B cell (primary cell): ENCODE results near the gene IL3RA. TPM values are rescaled to one million over a fixed set of nuclear protein-coding genes. Genes with fewer than 3 reads are reported as not detected.

Experiments
- ATAC-seq: fragments of 200-7000 bp; cut with Tn5 transposase; one replicate; pipeline ENCODE4 v1.10.0; 2021; ENCODE audit warnings: low read depth, mild to moderate bottlenecking, moderate number of reproducible peaks, moderate library complexity
- CTCF ChIA-PET: fragments of 350-600 bp; sonication (Branson Sonifier 250); formaldehyde crosslinking; loops from one replicate; lab custom pipeline; 2021; ENCODE audit warnings: antibody characterized with exemption, inconsistent platforms; lab: Charles Lee
- POLR2A ChIA-PET: fragments of 350-600 bp; sonication (Branson Sonifier 250); formaldehyde crosslinking; loops from one replicate; lab custom pipeline; 2021; ENCODE audit warnings: antibody characterized with exemption; lab: Charles Lee
- DNase-seq: peaks from one replicate; pipeline ENCODE4 v3.0.0; 2013
- H2AFZ ChIP-seq: 2 replicates; pipeline ENCODE4 v1.6.1; 2012; ENCODE audit warnings: mild to moderate bottlenecking, low read depth, low read length; ENCODE audit not compliant: insufficient read depth, poor library complexity, severe bottlenecking
- H3K27ac ChIP-seq, 2 donors: 1 replicate in 1 of 2; 2 replicates in 1 of 2; pipeline ENCODE4 v1.5.1; 2012 to 2013; ENCODE audit warnings: low read length in 2 of 2, mild to moderate bottlenecking in 2 of 2, moderate library complexity in 1 of 2
- H3K27me3 ChIP-seq, 4 experiments: fragments of 200-600 bp in 1 of 4; sonication (generic) in 1 of 4; replicated peaks in 1 of 4; 1 replicate in 2 of 4; 2 replicates in 2 of 4; pipeline versions ENCODE4 v1.6.1 to v1.7.0; 2013 to 2016; ENCODE audit warnings: low read length in 3 of 4, mild to moderate bottlenecking in 2 of 4, mixed read lengths in 1 of 4, moderate library complexity in 1 of 4; ENCODE audit not compliant: insufficient read depth in 4 of 4, control insufficient read depth in 3 of 4; ENCODE audit errors: control extremely low read depth in 1 of 4
- H3K36me3 ChIP-seq, 2 experiments: replicated peaks in 1 of 2; 1 replicate in 1 of 2; 2 replicates in 1 of 2; pipeline versions ENCODE4 v1.6.1 to v1.7.1; 2013; ENCODE audit warnings: low read length in 1 of 2; ENCODE audit not compliant: insufficient read depth in 2 of 2, control insufficient read depth in 1 of 2; ENCODE audit errors: control extremely low read depth in 1 of 2, extremely low read depth in 1 of 2
- H3K4me1 ChIP-seq, 2 donors: fragments of 200-600 bp in 1 of 2; sonication (generic) in 1 of 2; 1 replicate in 1 of 2; 2 replicates in 1 of 2; pipeline versions ENCODE4 v1.5.1 to v1.6.1; 2013 to 2017; ENCODE audit warnings: low read length in 2 of 2; ENCODE audit not compliant: control insufficient read depth in 2 of 2, insufficient read depth in 2 of 2
- H3K4me2 ChIP-seq: replicated peaks from 2 replicates; pipeline ENCODE3; 2012; ENCODE audit warnings: mild to moderate bottlenecking, low read depth, low read length; ENCODE audit not compliant: poor library complexity, severe bottlenecking
- H3K4me3 ChIP-seq, 5 experiments: fragments of 200-600 bp in 1 of 5; sonication (generic) in 1 of 5; 1 replicate in 3 of 5; 2 replicates in 2 of 5; pipeline versions ENCODE4 v1.5.1 to v1.7.0; 2011 to 2016; ENCODE audit warnings: low read length in 4 of 5, mild to moderate bottlenecking in 4 of 5, low read depth in 2 of 5, control low read depth in 1 of 5, moderate library complexity in 1 of 5; ENCODE audit not compliant: insufficient read depth in 1 of 5; ENCODE audit errors: control extremely low read depth in 1 of 5, extremely low read depth in 1 of 5
- H3K79me2 ChIP-seq: fragments of 200-600 bp; sonication (generic); one replicate; pipeline ENCODE4 v1.6.0; 2016; ENCODE audit warnings: low read length; ENCODE audit not compliant: control insufficient read depth, insufficient read depth
- H3K9ac ChIP-seq: fragments of 200-600 bp; sonication (generic); 2 replicates; pipeline ENCODE4 v1.6.1; 2017; ENCODE audit warnings: mild to moderate bottlenecking, low read length, moderate library complexity
- H3K9me3 ChIP-seq, 3 donors: one replicate each; pipeline versions ENCODE4 v1.6.1 to v1.7.1; 2013; ENCODE audit warnings: low read length in 2 of 3; ENCODE audit not compliant: control insufficient read depth in 2 of 3, insufficient read depth in 1 of 3; ENCODE audit errors: control extremely low read depth in 1 of 3
- H4K20me1 ChIP-seq: 2 replicates; pipeline ENCODE4 v1.6.0; 2012; ENCODE audit warnings: mild to moderate bottlenecking, low read length; ENCODE audit not compliant: insufficient read depth, control insufficient read depth, poor library complexity, severe bottlenecking
- H3K27ac Mint-ChIP-seq: one replicate; pipeline ENCODE4 v1.8.0; 2021; ENCODE audit warnings: mixed read lengths
- H3K27me3 Mint-ChIP-seq: one replicate; pipeline ENCODE4 v1.8.0; 2021; ENCODE audit warnings: mixed read lengths
- H3K4me1 Mint-ChIP-seq: one replicate; pipeline ENCODE4 v1.8.0; 2021; ENCODE audit warnings: mixed read lengths
- H3K4me3 Mint-ChIP-seq: one replicate; pipeline ENCODE4 v1.8.0; 2021; ENCODE audit warnings: mixed read lengths
- H3K9me3 Mint-ChIP-seq: one replicate; pipeline ENCODE4 v1.8.0; 2022; ENCODE audit warnings: mixed read lengths; ENCODE audit not compliant: insufficient read depth
- EZH2 ChIP-seq: IDR thresholded peaks from 2 replicates; pipeline ENCODE4 v1.6.1; 2012; ENCODE audit warnings: borderline replicate concordance, low read depth, mild to moderate bottlenecking, moderate library complexity, low read length; ENCODE audit not compliant: insufficient read depth, poor library complexity, severe bottlenecking
- WGBS: methylation state at CpG from one replicate; pipeline ENCODE4 v1.1.5; 2013; ENCODE audit warnings: missing lambda C conversion rate; ENCODE audit not compliant: insufficient coverage; 5-methylcytosine and 5-hydroxymethylcytosine counted together
- intact Hi-C: fragments of 100-400 bp; cut with micrococcal nuclease; formaldehyde crosslinking; loops from one replicate; pipeline ENCODE4 v1.10.0; 2022
- polyA plus RNA-seq: library from polyadenylated mRNA; depleted of rRNA; stranded (reverse); fragments of >200 nt; gene quantifications from 2 replicates; pipeline ENCODE4 v1.2.3, GENCODE V29; 2012
- small RNA-seq: library from RNA; depleted of rRNA; stranded (forward); fragments of <200 nt; gene quantifications from one replicate; pipeline ENCODE3, GENCODE V24; 2012; ENCODE audit warnings: low replicate concordance, low read depth; ENCODE audit not compliant: insufficient read length
- total RNA-seq, 2 donors: library from RNA; stranded (reverse); fragments of 120-200 nt in 1 of 2; gene quantifications; 1 replicate in 1 of 2; 2 replicates in 1 of 2; pipeline versions ENCODE4 v1.2.3 to v1.2.4, GENCODE V29; 2013 to 2022
- TF ChIP-seq, protein P1 (sequence below): fragments of 200-600 bp; IDR thresholded peaks from one replicate; pipeline ENCODE4 v1.8.0; 2022; ENCODE audit warnings: antibody characterized with exemption, mild to moderate bottlenecking

IL3RA gene
- total and polyA plus RNA-seq, 2 donors (not counting 1 experiment from before 2014, with no cell fraction given): 1.6 to 31.6 TPM

- 96% methylated on average over 32 of the region's 32 CpGs for WGBS
- intact Hi-C loops: no loop called here
- Histone ChIP-seq H2AFZ (no peak overlapping the region), H3K36me3 (peaks cover 2 to 27% of the 10 kb centered on the region in 2 experiments), H3K27ac (no peak overlapping the region), H3K79me2 (no peaks in the 10 kb centered on the region), H3K4me3 (no peak overlapping the region), H3K4me2 (no peak overlapping the region), H3K4me1 (no peaks in the 10 kb centered on the region), H3K27me3 (no peaks in the 10 kb centered on the region), H4K20me1 (no peaks in the 10 kb centered on the region), H3K9me3 (peaks cover 0 to 10% (median 5%) of the 10 kb centered on the region in 3 donors), H3K9ac (no peak overlapping the region)
- ChIA-PET POLR2A (no interaction called here), CTCF (no interaction called here)
- ATAC-seq (no peak), DNase-seq (no peak)
- no peak for TF ChIP-seq EZH2
- TF ChIP-seq, protein P1, sequence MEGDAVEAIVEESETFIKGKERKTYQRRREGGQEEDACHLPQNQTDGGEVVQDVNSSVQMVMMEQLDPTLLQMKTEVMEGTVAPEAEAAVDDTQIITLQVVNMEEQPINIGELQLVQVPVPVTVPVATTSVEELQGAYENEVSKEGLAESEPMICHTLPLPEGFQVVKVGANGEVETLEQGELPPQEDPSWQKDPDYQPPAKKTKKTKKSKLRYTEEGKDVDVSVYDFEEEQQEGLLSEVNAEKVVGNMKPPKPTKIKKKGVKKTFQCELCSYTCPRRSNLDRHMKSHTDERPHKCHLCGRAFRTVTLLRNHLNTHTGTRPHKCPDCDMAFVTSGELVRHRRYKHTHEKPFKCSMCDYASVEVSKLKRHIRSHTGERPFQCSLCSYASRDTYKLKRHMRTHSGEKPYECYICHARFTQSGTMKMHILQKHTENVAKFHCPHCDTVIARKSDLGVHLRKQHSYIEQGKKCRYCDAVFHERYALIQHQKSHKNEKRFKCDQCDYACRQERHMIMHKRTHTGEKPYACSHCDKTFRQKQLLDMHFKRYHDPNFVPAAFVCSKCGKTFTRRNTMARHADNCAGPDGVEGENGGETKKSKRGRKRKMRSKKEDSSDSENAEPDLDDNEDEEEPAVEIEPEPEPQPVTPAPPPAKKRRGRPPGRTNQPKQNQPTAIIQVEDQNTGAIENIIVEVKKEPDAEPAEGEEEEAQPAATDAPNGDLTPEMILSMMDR: no peak
- H3K9me3 Mint-ChIP-seq: peaks cover 3% of the 10 kb centered on the region
- no peaks in the 10 kb centered on the region for H3K4me1 Mint-ChIP-seq
- H3K27ac Mint-ChIP-seq: no peak overlapping the region
- no peak overlapping the region for H3K4me3 Mint-ChIP-seq
- H3K27me3 Mint-ChIP-seq: no peaks in the 10 kb centered on the region
These were observed 91.2 kb downstream of the IL3RA start for GRCh38 chrX:1427756-1428155.

DNA sequence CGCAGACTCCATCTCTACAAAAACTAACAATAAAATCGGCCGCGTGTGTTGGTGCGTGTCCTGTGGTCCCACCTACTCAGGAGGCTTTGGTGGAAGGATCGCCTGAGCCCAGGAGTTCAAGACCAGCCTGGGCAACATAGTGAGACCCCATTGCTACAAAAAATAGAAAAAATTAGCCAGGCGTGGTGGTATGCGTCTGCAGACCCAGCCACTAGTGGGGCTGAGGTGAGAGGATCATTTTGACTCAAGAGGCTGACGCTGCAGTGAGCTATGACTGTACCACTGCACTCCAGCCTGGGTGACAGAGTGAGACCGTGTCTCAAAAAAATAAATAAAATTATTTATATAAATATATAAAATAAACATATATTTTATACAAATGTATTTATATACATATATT, 93.9 kb downstream of the IL3RA start:
- no peak overlapping the region for H2AFZ ChIP-seq
- no peaks in the 10 kb centered on the region for H3K79me2 ChIP-seq
- ATAC-seq (no peak), DNase-seq (no peak)
- H3K4me1 ChIP-seq: no peaks in the 10 kb centered on the region
- H3K4me3 Mint-ChIP-seq: no peak overlapping the region
- H3K27me3 Mint-ChIP-seq: no peaks in the 10 kb centered on the region
- no peaks in the 10 kb centered on the region for H3K9me3 ChIP-seq
- POLR2A ChIA-PET: no interaction called here
- intact Hi-C loops: no loop called here
- no peaks in the 10 kb centered on the region for H3K4me1 Mint-ChIP-seq
- CTCF ChIA-PET: no interaction called here
- H3K36me3 ChIP-seq: peaks cover 0 to 30% of the 10 kb centered on the region in 2 experiments
- no peaks in the 10 kb centered on the region for H3K27me3 ChIP-seq
- H3K9me3 Mint-ChIP-seq: no peaks in the 10 kb centered on the region
- WGBS: 77% methylated on average over 6 of the region's 10 CpGs
- H3K4me3 ChIP-seq: no peak overlapping the region
- no peak overlapping the region for H3K9ac ChIP-seq
- no peak overlapping the region for H3K4me2 ChIP-seq
- TF ChIP-seq EZH2: no peak
- TF ChIP-seq, protein P1: no peak
- H3K27ac Mint-ChIP-seq: no peak overlapping the region
- H3K27ac ChIP-seq: no peak overlapping the region
- H4K20me1 ChIP-seq: no peaks in the 10 kb centered on the region

Small RNA genes within 50 kb of the gene (small RNA-seq; reads per million reads assigned to genes)
- gene MIR3690 (not detected), gene RNA5SP498 (not detected)

Other genes starting within 250 kb of the IL3RA start
- gene CRLF2, start 124.1 kb upstream of the IL3RA start, total RNA-seq: not detected in 2 replicates
- not detected in 2 replicates for gene CRLF2, start 124.1 kb upstream of the IL3RA start, polyA plus RNA-seq
- 0.64 and 1.2 TPM in 2 replicates for gene CSF2RA, start 68.0 kb upstream of the IL3RA start, total RNA-seq
- 0.52 and 0.76 TPM in 2 replicates for gene CSF2RA, start 68.0 kb upstream of the IL3RA start, polyA plus RNA-seq
- gene SLC25A6, start 55.3 kb downstream of the IL3RA start, total RNA-seq: 323 and 343 TPM in 2 replicates
- 642 and 850 TPM in 2 replicates for gene SLC25A6, start 55.3 kb downstream of the IL3RA start, polyA plus RNA-seq
- gene ASMTL, start 116.1 kb downstream of the IL3RA start, total RNA-seq: 50.4 and 52.9 TPM in 2 replicates
- gene ASMTL, start 116.1 kb downstream of the IL3RA start, polyA plus RNA-seq: 15.3 and 33.3 TPM in 2 replicates
- gene P2RY8, start 200.4 kb downstream of the IL3RA start, total RNA-seq: 140 and 142 TPM in 2 replicates
- gene P2RY8, start 200.4 kb downstream of the IL3RA start, polyA plus RNA-seq: 64.8 and 72.3 TPM in 2 replicates